OCI-M2 (cell line): Measurements from ENCODE around the gene RNF217.
"Not testable (repeated sequence)": the region's sequence is repeated elsewhere in the genome, so short reads cannot be mapped to it uniquely, and the experiment has no call there.

ENCODE experiments used
- DNase-seq: peaks from one replicate; lab custom pipeline; 2025; ENCODE audit not compliant: unreplicated experiment; lab: John Stamatoyannopoulos, UW

RNF217 gene

GRCh38 chr6:124961777-124962638 is at the start of gene RNF217:
Gene RNF217 (plus strand): TSS chr6:124962437. CDS start chr6:124962545, 108 bp downstream.
- no peak for DNase-seq

- no peak for DNase-seq
These were observed 49.2 kb upstream of the RNF217 start for GRCh38 chr6:124913056-124913455.

- DNase-seq: no peak
These were observed 44.5 kb upstream of the RNF217 start for GRCh38 chr6:124917769-124918168.

- not testable (repeated sequence) for DNase-seq
These were observed 42.5 kb upstream of the RNF217 start for GRCh38 chr6:124919703-124920102.

- no peak for DNase-seq
These were observed 37.9 kb upstream of the RNF217 start for GRCh38 chr6:124924333-124924759.

GRCh38 chr6:124926435-124926834 is 35.8 kb upstream of the RNF217 start:
- no peak for DNase-seq

GRCh38 chr6:124927806-124928205 is 34.4 kb upstream of the RNF217 start:
- DNase-seq: no peak

- no peak for DNase-seq
These were observed 33.4 kb upstream of the RNF217 start for GRCh38 chr6:124928851-124929250.

GRCh38 chr6:124937645-124938044 is 24.6 kb upstream of the RNF217 start:
- DNase-seq: no peak

GRCh38 chr6:124941259-124941658 is 21.0 kb upstream of the RNF217 start:
- no peak for DNase-seq

GRCh38 chr6:124943658-124944057 is 18.6 kb upstream of the RNF217 start:
- DNase-seq: no peak

GRCh38 chr6:124947971-124948451 is 14.2 kb upstream of the RNF217 start:
- no peak for DNase-seq

- no peak for DNase-seq
These were observed 12.5 kb upstream of the RNF217 start for GRCh38 chr6:124949706-124950105.

- no peak for DNase-seq
These were observed 8.4 kb upstream of the RNF217 start for GRCh38 chr6:124953808-124954207.

- no peak for DNase-seq
These were observed 7.0 kb upstream of the RNF217 start for GRCh38 chr6:124955108-124955856.

- DNase-seq: no peak
These were observed 6.2 kb upstream of the RNF217 start for GRCh38 chr6:124956018-124956417.

GRCh38 chr6:124958149-124958548 is 4.1 kb upstream of the RNF217 start:
- no peak for DNase-seq

GRCh38 chr6:124958759-124959354 is 3.4 kb upstream of the RNF217 start:
- no peak for DNase-seq

- DNase-seq: no peak
These were observed 1.3 kb upstream of the RNF217 start for GRCh38 chr6:124960757-124961463.

- DNase-seq: no peak
These were observed 817 bp upstream of the RNF217 start for GRCh38 chr6:124961464-124961776.
